HG03432 (cell line): ENCODE measurements around the gene PARPBP.
"Not testable (repeated sequence)": the region's sequence is repeated elsewhere in the genome, so short reads cannot be mapped to it uniquely, and the experiment has no call there.

ENCODE experiments used
- ATAC-seq: cut with Tn5 transposase; IDR thresholded peaks from one replicate; pipeline ENCODE4 v1.9.1; 2021; ENCODE audit warnings: mild to moderate bottlenecking, moderate library complexity; ENCODE audit not compliant: unreplicated experiment

The PARPBP gene, protein sequence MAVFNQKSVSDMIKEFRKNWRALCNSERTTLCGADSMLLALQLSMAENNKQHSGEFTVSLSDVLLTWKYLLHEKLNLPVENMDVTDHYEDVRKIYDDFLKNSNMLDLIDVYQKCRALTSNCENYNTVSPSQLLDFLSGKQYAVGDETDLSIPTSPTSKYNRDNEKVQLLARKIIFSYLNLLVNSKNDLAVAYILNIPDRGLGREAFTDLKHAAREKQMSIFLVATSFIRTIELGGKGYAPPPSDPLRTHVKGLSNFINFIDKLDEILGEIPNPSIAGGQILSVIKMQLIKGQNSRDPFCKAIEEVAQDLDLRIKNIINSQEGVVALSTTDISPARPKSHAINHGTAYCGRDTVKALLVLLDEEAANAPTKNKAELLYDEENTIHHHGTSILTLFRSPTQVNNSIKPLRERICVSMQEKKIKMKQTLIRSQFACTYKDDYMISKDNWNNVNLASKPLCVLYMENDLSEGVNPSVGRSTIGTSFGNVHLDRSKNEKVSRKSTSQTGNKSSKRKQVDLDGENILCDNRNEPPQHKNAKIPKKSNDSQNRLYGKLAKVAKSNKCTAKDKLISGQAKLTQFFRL

DNA sequence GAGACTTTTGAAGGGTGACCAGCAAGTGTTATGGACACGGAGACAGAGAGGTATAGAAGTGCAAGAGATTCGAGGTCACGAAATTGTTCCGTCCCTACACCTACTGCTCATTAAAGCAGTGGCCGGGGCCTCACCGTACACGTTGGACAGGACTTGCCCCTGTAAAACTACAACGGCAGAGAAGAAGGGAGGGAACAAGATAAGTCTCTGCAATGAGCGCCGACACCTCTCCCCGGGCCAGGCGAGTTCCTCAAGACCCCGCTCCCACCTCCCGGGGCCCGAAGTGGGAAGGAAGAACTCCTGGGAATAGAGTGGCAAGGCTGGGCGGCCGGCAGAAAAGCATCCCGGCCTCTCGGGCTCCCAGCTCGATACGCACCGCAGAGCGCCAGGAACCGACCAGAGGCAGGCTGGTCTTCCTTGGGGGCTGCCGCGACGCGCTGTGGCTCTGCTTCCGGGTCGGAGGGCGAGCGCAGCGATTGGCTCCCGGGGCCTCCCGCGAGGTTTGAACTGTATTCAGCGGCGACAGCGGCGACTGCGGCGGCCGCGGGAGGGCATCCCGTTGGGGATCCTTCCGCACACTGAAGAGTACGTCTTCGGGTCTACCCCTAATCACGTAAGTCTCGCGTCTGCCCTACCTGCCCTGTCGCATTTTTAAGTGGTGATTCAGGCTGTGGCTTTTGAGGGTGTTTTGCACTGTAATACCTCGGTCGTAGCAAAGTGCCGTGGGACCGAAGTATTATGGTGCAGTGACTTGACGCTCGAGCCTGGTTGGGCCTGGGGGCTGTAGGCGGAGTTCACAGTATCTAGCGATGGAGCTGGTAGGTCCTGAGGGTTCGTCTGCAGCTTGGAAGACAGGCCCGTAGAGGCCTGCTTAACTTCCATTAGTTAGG, at the start of gene PARPBP, which contains the start of gene NUP37:
PARPBP (plus strand) TSS at position 510 of the 890 bp plus-strand sequence. CDS start 3,706 bp downstream, outside the sequence.
NUP37 (minus strand) TSS at position 441 of the 890 bp plus-strand sequence. CDS start 1,596 bp downstream, outside the sequence.
- ATAC-seq, result peak; percentile 99

DNA sequence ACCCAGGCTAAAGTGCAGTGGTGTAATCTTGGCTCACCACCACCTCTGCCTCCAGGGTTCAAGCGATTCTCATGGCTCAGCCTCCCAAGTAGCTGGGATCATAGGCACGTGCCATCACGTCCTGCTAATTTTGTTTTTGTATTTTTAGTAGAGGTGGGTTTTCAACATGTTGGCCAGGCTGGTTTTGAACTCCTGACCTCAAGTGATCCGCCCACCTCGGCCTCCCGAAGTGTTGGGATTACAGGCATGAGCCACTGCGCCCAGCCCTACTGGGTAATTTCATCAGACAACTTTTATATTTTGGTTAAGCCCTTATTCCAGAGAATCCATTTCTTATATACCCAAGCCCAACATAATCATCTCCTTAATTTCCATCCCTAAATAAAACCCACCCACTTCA, 47.9 kb upstream of the PARPBP start:
- ATAC-seq, result not testable (repeated sequence)

DNA sequence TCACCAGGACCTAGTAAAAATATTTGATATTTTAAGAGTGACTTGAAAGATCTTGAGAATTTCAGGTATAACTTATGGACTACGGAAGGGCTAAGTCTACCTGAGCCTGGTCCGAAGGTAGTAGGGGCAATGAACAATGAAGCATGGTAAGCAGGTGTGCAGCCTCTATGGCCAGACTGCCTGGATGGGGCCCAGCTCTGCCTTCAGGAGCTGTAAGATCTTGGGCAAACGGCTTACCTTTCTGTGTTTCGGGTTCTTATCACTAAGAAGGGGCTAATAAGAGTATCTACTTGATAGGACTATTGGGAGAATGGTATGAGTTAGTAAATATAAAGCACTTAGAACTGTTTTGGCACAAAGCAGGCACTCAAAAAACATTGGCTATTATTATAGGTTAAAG, 39.1 kb upstream of the PARPBP start:
- ATAC-seq, result no peak

DNA sequence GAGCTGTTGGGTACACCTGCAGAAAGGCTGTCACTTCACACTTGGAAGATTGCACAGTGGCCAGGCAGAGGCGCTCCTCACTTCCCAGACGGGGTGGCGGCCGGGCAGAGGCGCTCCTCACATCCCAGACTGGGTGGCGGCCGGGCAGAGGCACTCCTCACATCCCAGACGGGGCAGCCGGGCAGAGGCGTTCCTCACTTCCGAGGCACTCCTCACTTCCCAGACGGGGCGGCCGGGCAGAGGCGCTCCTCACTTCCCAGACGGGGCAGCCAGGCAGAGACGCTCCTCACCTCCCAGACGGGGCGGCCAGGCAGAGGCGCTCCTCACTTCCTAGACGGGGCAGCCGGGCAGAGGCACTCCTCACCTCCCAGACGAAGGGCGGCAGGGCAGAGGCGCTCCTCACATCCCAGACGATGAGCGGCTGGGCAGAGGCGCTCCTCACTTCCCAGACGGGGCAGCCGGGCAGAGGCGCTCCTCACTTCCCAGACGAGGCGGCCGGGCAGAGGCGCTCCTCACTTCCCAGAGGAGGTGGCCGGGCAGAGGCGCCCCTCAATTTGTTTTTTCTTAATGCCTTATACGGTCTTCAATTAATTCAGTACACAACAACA, 30.7 kb upstream of the PARPBP start:
- not testable (repeated sequence) for ATAC-seq

DNA sequence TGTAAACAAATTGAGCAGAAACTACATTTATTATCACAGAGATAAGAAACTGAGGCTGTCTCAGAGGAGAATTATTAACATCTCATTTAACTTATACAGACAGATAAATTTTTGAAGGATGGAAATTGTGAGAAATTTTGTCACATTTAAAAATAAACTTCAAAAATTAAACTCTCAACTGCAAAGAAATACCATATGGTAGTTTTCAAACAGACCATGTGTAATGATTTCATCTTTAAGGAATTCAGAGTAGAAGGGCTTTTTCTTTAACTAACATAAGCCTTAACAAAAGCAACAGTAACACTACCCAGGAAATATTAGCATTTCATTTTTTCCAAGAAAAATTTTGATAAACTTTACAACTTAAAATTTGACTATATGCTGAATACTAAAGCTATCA, 26.7 kb upstream of the PARPBP start:
- ATAC-seq, result no peak

DNA sequence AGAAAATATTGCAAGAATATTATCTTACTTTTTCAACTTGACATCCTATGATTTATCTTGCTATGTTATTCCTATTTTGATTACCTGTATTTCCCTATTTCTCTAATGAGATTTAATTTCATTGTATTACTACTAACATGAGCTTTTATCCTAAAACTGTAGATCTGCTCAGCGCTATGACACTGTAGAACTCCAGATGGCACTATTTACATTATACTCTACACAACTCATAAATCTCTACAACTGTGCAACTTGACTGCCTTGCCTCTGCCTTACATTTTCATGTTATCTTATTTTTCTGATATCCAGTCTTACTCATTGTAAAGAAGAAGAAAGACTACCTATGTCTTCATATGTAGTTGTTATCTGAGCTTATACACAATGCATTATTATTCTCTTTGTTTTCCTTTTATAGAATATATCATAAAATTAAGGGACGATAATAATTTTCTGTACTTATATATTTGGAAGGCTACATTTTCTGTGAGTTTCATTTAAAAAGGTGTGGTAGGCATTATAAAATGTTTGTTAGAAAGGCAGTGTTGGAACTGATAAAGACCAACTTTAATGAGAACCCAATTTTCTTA, 24.2 kb upstream of the PARPBP start:
- ATAC-seq, result peak; percentile 57

DNA sequence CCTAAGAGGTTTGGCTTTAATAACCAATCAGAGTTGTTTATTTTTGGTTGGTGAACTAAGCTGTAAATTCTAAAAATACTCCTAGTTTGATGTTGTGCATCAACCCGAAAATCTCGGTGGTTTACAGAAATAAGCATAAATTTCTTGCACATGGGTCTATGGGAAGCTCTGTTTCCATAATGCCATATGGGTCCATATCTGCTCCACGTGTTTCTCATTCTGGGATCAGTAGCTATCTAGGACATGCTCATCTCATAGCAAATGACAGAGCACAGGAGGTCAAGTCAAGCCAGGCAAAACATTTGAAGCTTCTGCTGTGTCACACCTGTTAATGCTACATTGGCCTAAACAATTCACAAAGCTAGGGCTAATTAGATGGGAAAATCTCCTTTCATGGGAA, 23.1 kb upstream of the PARPBP start:
- no peak for ATAC-seq

DNA sequence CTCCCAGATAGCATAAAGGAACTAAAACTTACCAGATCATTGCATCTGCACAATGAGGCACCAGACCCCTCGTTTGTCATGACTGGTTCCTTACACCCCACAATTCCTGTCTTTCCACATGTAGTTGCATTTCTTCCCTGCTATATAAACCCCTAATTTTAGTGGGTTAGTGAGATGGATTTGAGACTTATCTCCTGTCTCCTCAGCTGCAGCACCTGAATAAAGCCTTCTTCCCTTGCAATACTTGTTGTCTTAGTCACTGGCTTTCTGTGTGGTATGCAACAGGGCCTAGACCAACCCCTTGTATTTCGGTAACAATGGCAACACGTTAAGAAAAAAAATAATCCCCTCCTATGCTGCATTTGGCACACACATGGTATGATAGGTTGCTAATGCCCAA, 13.1 kb upstream of the PARPBP start:
- ATAC-seq, result no peak

DNA sequence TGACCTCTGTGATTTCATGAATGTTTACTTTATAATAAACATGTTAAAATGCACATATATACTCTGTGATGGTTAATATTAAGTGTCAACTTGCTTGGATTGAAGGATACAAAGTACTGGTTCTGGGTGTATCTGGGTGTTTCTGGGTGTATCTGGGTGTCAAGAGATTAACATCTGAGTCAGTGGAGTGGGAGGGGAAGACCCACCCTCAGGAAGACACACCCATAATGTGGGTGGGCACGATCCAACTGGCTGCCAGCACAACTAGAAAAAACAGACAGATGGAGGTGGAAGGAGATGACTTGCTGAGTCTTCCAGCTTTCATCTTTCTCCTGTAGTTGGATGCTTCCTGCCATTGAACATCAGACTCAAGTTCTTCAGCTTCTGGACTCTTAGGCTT, 12.0 kb upstream of the PARPBP start:
- ATAC-seq, result no peak

DNA sequence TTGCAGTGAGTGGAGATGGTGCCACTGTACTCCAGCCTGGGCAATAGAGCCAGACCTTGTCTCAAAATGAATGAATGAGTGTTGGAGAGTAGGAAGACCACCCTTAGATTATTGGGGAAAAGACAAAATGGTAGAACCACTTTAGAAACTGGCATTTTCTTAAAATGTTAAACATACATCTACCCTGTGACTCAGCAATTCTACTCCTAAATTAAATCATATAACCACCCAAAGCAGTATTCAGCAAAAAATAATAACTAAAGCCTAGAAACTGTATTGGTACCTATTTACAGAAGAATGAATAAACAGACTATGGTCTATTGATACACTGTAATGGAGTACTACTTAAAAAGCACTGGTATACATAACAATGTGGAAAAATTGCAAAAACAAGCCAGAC, 9.2 kb upstream of the PARPBP start:
- ATAC-seq, result no peak

DNA sequence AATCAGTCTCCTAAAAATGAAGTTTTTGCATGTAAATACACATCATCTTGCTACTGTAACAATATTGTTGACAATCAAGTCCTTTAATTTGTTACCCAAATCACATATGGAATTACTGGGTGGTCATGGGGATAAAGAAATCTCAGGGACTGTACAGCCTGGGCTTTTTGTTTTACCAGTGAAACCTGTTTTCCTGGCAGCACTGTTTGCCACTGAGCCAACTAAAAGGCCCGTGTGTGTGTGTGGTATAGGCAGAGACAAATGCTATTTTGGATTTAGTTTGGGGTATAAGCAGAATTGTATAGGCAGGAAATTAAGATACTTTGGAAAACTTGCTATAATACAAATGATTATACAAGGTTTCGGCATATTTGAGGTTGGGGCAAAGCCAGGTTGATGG, 5.8 kb upstream of the PARPBP start:
- no peak for ATAC-seq

DNA sequence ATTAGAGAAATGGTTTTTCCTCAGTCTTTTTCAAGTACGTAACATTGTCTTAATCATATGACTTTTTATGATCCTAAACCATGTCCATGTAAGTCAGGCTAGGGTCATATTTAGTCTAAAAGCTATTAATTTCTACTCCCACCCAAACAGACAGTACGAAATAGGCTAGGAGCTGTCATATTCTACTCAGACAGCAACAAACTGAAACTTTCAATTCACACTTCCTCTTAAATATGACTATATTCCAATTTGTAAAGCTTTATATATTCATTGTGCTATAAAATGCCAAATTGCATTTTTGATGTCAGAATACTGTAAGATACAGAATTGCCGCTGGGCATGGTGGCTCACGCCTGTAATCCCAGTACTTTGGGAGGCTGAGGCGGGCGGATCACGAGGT, 3.6 kb upstream of the PARPBP start:
- no peak for ATAC-seq

DNA sequence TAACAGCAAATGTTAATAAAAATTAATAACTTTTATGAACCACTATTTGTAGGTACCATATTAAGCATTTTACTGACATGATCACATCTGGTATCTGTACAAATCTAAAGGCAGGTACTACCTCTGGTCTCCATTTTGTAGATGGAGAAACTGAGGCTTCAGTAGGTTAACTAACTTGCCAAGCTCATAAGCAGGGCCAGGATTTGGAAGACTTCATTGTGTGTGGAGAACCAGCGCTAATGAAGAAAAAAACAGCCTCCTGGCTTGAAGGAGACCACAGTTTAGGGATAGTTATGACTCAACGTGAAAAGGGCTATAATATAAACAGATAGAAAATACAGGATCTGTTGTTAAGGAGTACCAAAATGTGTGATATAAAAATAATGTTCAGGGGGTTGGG, 1.1 kb upstream of the PARPBP start:
- ATAC-seq, result no peak

DNA sequence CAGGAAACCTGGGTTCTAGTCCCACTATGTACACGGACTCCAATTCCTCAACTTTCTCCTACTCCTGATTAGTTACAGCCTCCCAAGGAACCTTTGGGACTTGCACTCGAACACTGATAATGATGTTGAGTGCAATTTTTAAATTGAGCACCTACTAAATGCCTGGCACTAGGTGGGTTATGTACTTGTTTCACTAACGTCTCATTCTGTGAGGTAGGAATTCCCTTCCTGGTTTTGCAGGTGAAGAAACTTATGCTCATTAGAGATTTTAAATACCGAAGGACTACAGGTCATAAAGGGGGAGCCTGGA, 536 bp downstream of the PARPBP start:
- no peak for ATAC-seq

DNA sequence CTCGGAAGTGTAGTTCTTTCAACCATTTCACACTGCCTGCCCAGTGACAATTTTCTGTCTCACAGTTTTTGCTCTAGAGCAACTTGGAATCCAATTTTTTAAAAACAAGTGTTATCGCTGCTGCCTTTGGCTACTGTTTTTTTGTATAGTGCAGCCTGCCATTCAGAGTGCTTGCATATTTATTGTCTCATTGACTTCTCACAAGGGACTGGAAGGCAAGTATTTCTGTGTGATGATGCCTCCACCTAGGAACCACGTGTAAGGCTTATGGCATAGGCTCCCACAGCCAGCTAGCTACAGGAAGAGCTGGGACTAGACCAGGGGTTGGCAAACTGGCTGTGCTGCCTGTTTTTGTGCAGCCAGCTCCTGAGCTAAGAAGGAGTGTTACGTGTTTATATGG, 903 bp downstream of the PARPBP start:
- ATAC-seq, result no peak

DNA sequence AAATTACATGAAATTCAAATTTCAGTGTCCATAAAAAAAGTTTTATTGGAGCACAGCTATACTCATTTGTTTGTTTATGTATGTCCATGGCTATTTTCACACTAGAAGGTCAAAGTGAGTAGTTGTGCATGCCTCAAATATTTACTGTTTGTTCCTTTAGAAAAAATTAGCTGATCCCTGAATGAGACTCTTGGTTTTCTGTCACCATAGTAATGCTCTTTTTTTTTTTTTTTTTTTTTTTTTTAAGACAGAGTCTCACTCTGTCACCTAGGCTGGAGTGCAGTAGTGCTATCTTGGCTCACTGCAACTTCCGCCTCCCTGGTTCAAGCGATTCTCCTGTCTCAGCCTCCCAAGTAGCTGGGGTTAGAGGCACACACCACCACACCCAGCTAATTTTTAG, 1.3 kb downstream of the PARPBP start:
- ATAC-seq, result not testable (repeated sequence)

DNA sequence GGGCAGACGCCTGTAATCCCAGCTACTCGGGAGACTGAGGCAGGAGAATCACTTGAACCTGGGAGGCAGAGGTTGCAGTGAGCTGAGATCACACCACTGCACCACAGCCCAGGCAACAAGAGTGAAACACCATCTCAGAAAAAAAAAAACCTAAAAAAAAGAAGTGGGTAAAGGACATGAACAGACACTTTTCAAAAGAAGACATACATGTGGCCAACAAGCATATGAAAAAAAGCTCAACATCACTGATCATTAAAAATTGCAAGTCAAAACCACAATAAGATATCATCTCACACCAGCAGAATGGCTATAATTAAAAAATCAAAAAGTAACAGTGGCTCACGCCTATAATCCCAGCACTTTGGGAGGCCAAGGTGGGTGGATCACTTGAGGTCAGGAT, 10.7 kb downstream of the PARPBP start:
- ATAC-seq, result not testable (repeated sequence)

DNA sequence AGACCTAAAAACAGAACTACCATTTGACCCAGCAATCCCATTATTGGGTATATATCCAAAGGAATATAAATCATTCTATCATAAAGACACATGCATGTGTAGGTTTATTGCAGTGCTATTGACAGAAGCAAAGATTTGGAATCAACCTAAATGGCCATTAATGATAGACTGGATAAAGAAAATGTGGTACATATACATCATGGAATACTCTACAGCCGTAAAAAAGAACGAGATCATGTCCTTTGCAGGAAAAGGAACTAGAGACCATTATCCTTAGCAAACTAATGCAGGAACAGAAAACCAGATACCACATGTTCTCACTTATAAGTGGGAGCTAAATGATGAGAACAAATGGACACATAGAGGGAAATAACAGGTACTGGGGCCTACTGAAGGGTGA, 11.5 kb downstream of the PARPBP start:
- ATAC-seq, result not testable (repeated sequence)

DNA sequence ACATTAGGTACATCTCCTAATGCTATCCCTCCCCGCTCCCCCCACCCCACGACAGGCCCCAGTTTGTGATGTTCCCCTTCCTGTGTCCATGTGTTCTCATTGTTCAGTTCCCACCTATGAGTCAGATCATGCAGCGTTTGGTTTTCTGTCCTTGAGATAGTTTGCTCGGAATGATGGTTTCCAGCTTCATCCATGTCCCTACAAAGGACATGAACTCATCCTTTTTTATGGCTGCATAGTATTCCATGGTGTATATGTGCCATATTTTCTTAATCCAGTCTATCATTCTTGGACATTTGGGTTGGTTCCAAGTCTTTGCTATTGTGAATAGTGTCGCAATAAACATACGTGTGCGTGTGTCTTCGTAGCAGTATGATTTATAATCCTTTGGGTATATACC, 17.6 kb downstream of the PARPBP start:
- ATAC-seq, result not testable (repeated sequence)

DNA sequence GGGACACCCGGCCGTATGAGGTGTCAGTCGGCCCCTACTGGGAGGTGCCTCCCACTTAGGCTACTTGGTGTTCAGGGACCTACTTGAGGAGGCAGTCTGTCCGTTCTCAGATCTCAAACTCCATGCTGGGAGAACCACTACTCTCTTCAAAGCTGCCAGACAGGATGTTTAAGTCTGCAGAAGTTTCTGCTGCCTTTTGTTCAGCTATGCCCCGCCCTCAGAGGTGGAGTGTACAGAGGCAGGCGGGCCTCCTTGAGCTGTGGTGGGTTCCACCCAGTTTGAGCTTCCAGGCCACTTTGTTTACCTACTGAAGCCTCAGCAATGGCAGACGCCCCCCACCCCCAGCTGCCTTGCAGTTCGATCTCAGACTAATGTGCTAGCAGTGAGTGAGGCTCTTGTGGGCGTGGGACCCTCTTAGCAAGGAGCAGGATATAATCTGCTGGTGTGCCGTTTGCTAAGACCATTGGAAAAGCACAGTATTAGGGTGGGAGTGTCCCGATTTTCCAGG, 22.9 kb downstream of the PARPBP start:
- not testable (repeated sequence) for ATAC-seq

DNA sequence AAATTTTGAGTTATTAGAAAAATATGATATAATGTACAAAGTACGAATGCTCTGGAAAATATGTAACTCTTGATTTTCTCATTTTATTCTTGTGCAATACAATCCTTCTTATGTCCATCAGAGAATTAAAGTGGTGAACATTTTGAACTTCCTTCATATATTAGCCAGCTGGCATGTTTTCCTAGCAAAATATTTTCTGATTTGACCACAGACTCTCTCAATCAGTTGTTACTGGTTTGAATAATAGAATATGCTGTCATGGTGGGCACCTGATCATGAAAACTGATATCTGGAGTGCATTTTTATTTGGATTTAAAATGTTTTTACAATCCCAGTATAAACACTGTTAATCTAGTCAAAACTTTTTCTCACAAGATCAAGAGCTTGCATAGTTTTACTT, 24.2 kb downstream of the PARPBP start:
- no peak for ATAC-seq
